Thyroid gland (tissue), 4 donors: ENCODE results near the gene WBP1L.

Source experiments
- CTCF ChIP-seq, 6 experiments: fragments of 200-600 bp in 3 of 6; fragments of 450-650 bp in 3 of 6; sonication (generic) in 3 of 6; IDR thresholded peaks; one replicate each; pipeline ENCODE4 v1.5.1; 2016 to 2019; ENCODE audit warnings: antibody characterized with exemption in 6 of 6, mild to moderate bottlenecking in 2 of 6, inconsistent platforms in 1 of 6, moderate library complexity in 1 of 6
- POLR2A ChIP-seq, 2 donors: fragments of 450-650 bp; IDR thresholded peaks; one replicate each; pipeline ENCODE4 v1.6.1; 2017; ENCODE audit warnings: antibody characterized with exemption in 2 of 2, mild to moderate bottlenecking in 2 of 2, moderate library complexity in 1 of 2

GRCh38 chr10:102721954-102722353 lies 21.8 kb upstream of the WBP1L start:
- no peak for TF ChIP-seq CTCF (IDR thresholded peaks at IDR 0.05)
- no peak for TF ChIP-seq POLR2A (IDR thresholded peaks at IDR 0.05)
